Liver (tissue), 9 donors: ENCODE measurements around the gene PROX1. TPM values are rescaled to one million over a fixed set of nuclear protein-coding genes. Genes with fewer than 3 reads are reported as not detected.
A peak's percentile ranks its signal among the peaks of the same experiment; 100 is the strongest.
"Not testable (repeated sequence)": the region's sequence is repeated elsewhere in the genome, so short reads cannot be mapped to it uniquely, and the experiment has no call there.

ENCODE experiments used
- DNase-seq: peaks from one replicate; pipeline ENCODE4 v3.0.0-alpha.2; 2017; ENCODE audit warnings: low spot score
- H3K27ac ChIP-seq, 2 donors: one replicate each; pipeline ENCODE4 v1.7.0; 2013; ENCODE audit warnings: inconsistent platforms in 2 of 2, low read length in 2 of 2, control low read depth in 1 of 2, low read depth in 1 of 2, mild to moderate bottlenecking in 1 of 2
- H3K27me3 ChIP-seq, 4 donors: one replicate each; pipeline versions ENCODE4 v1.6.1 to v1.7.0; 2013; ENCODE audit warnings: low read length in 3 of 4, inconsistent platforms in 1 of 4, mild to moderate bottlenecking in 1 of 4, moderate library complexity in 1 of 4; ENCODE audit not compliant: control insufficient read depth in 4 of 4, insufficient read depth in 4 of 4
- H3K36me3 ChIP-seq, 4 donors: one replicate each; pipeline versions ENCODE4 v1.6.1 to v1.7.0; 2013; ENCODE audit warnings: low read length in 3 of 4, mild to moderate bottlenecking in 3 of 4, low read depth in 1 of 4, moderate library complexity in 1 of 4; ENCODE audit not compliant: control insufficient read depth in 4 of 4, insufficient read depth in 3 of 4
- H3K4me1 ChIP-seq, 4 donors: one replicate each; pipeline versions ENCODE4 v1.6.1 to v1.7.0; 2013; ENCODE audit warnings: low read length in 3 of 4, mild to moderate bottlenecking in 3 of 4, moderate library complexity in 1 of 4; ENCODE audit not compliant: control insufficient read depth in 4 of 4, insufficient read depth in 4 of 4
- H3K4me3 ChIP-seq, 3 donors: one replicate each; pipeline versions ENCODE4 v1.6.1 to v1.7.0; 2013; ENCODE audit warnings: low read length in 3 of 3, control low read depth in 1 of 3, low read depth in 1 of 3, mild to moderate bottlenecking in 1 of 3
- H3K9ac ChIP-seq, 2 donors: one replicate each; pipeline ENCODE4 v1.7.0; 2013; ENCODE audit warnings: low read length in 2 of 2, mild to moderate bottlenecking in 2 of 2, moderate library complexity in 2 of 2, control low read depth in 1 of 2, low read depth in 1 of 2
- H3K9me3 ChIP-seq, 4 donors: one replicate each; pipeline versions ENCODE4 v1.6.1 to v1.7.0; 2013; ENCODE audit warnings: low read length in 3 of 4; ENCODE audit not compliant: control insufficient read depth in 4 of 4
- ATF3 ChIP-seq: IDR thresholded peaks from 2 replicates; pipeline ENCODE4 v1.6.1; 2016; ENCODE audit warnings: antibody characterized with exemption
- EGR1 ChIP-seq, 2 donors: IDR thresholded peaks; 2 replicates each; pipeline ENCODE4 v1.6.1; 2016 to 2018; ENCODE audit warnings: antibody characterized with exemption in 2 of 2, low read depth in 2 of 2
- FOXA1 ChIP-seq: IDR thresholded peaks from 2 replicates; pipeline ENCODE4 v1.6.1; 2016; ENCODE audit warnings: antibody characterized with exemption
- GABPA ChIP-seq, 2 donors: IDR thresholded peaks in 1 of 2; conservative IDR thresholded peaks in 1 of 2; 2 replicates each; pipeline ENCODE4 v1.6.1; 2016; ENCODE audit warnings: antibody characterized with exemption in 2 of 2, mild to moderate bottlenecking in 1 of 2, moderate library complexity in 1 of 2
- HNF4A ChIP-seq, 2 donors: conservative IDR thresholded peaks; 2 replicates each; pipeline ENCODE4 v1.6.1; 2016; ENCODE audit warnings: antibody characterized with exemption in 2 of 2, mild to moderate bottlenecking in 2 of 2
- HNF4G ChIP-seq: IDR thresholded peaks from 2 replicates; pipeline ENCODE4 v1.6.1; 2016; ENCODE audit warnings: antibody characterized with exemption
- JUND ChIP-seq, 2 donors: IDR thresholded peaks; 2 replicates each; pipeline ENCODE4 v1.6.1; 2016; ENCODE audit warnings: antibody characterized with exemption in 2 of 2
- NR2F2 ChIP-seq: IDR thresholded peaks from 2 replicates; pipeline ENCODE4 v1.6.1; 2016; ENCODE audit warnings: antibody characterized with exemption
- RAD21 ChIP-seq, 2 donors: IDR thresholded peaks; 2 replicates each; pipeline ENCODE4 v1.6.1; 2016; ENCODE audit warnings: antibody characterized with exemption in 2 of 2, mild to moderate bottlenecking in 2 of 2
- SP1 ChIP-seq: IDR thresholded peaks from 2 replicates; pipeline ENCODE4 v1.6.1; 2018; ENCODE audit warnings: antibody characterized with exemption, mild to moderate bottlenecking
- ZBTB33 ChIP-seq: IDR thresholded peaks from 2 replicates; pipeline ENCODE4 v1.6.1; 2016; ENCODE audit warnings: antibody characterized with exemption
- WGBS: extraction: QIAGEN DNeasy Blood & Tissue Kit; methylation state at CpG from one replicate; pipeline ENCODE4 v1.1.7; 2013; 5-methylcytosine and 5-hydroxymethylcytosine counted together
- polyA plus RNA-seq, 2 donors: library from polyadenylated mRNA; stranded (reverse) in 1 of 2; unstranded in 1 of 2; fragments of 200-250 nt in 1 of 2; fragments of >200 nt in 1 of 2; fragmentation: Nextera tagmentation in 1 of 2; extraction: Ambion mirVana in 1 of 2; gene quantifications; one replicate each; pipeline versions ENCODE4 v1.2.1 to v1.2.3, GENCODE V29; 2013 to 2015
- total RNA-seq, 2 donors: library from RNA; depleted of rRNA; stranded (reverse); fragments of >200 nt; gene quantifications; one replicate each; pipeline ENCODE4 v1.2.3, GENCODE V29; 2014
- donor health status: healthy.
- donor health status: healthy.
- donor health status: healthy.
- donor health status: healthy.
- donor health status: healthy.

The PROX1 gene
- total and polyA plus RNA-seq, 4 donors = 18.3 to 101 (median 31.3) TPM

- no peak overlapping the region for H3K27ac ChIP-seq
- DNase-seq = no peak
- H3K4me1 ChIP-seq = no peaks in the 10 kb centered on the region
- WGBS = 39% methylated on average over 2 of the region's 2 CpGs
- no peaks in the 10 kb centered on the region for H3K9me3 ChIP-seq
- TF ChIP-seq HNF4A (conservative IDR thresholded peaks at IDR 0.05) (peak; percentile 21 to 25), EGR1 (IDR thresholded peaks at IDR 0.05; ENCODE audit: low read depth in 2 of 2) (no peak), ATF3 (no peak), ZBTB33 (no peak), SP1 (no peak), JUND (IDR thresholded peaks at IDR 0.05) (no peak), FOXA1 (no peak), GABPA (IDR thresholded peaks at IDR 0.05 in 1 of 2, conservative IDR thresholded peaks at IDR 0.05 in 1 of 2) (no peak), HNF4G (no peak)
- H3K27me3 ChIP-seq = no peaks in the 10 kb centered on the region
- H3K4me3 ChIP-seq = no peak overlapping the region
- no peaks in the 10 kb centered on the region for H3K36me3 ChIP-seq
- H3K9ac ChIP-seq = no peak overlapping the region
Observed at GRCh38 chr1:214085325-214085724, 97.6 kb downstream of the PROX1 start.

GRCh38 chr1:214086945-214087344 is 99.2 kb downstream of the PROX1 start:
- H3K9me3 ChIP-seq = no peaks in the 10 kb centered on the region
- no peak overlapping the region for H3K9ac ChIP-seq
- no peaks in the 10 kb centered on the region for H3K27me3 ChIP-seq
- no peak overlapping the region for H3K4me3 ChIP-seq
- no peak for TF ChIP-seq HNF4A (conservative IDR thresholded peaks at IDR 0.05)
- TF ChIP-seq JUND (IDR thresholded peaks at IDR 0.05) = no peak
- no peak for TF ChIP-seq RAD21 (IDR thresholded peaks at IDR 0.05)
- TF ChIP-seq NR2F2 = no peak
- TF ChIP-seq FOXA1 = no peak
- TF ChIP-seq ATF3 = no peak
- WGBS = 87% methylated on average over 5 of the region's 5 CpGs
- H3K36me3 ChIP-seq = no peaks in the 10 kb centered on the region
- H3K4me1 ChIP-seq = no peaks in the 10 kb centered on the region
- DNase-seq = no peak
- H3K27ac ChIP-seq = no peak overlapping the region

- not testable (repeated sequence) for H3K4me3 ChIP-seq, H3K9ac ChIP-seq, H3K9me3 ChIP-seq, DNase-seq, H3K36me3 ChIP-seq, H3K27ac ChIP-seq, H3K27me3 ChIP-seq, H3K4me1 ChIP-seq
- WGBS = 91% methylated on average over 2 of the region's 2 CpGs
Observed at GRCh38 chr1:214089003-214089402, 101.2 kb downstream of the PROX1 start.
